HG03521 (cell line): ENCODE results near the gene DNAJB11.
"Not testable (repeated sequence)": the region's sequence is repeated elsewhere in the genome, so short reads cannot be mapped to it uniquely, and the experiment has no call there.

ENCODE experiments used
- ATAC-seq: cut with Tn5 transposase; IDR thresholded peaks from one replicate; pipeline ENCODE4 v1.9.1; 2021; ENCODE audit warnings: mild to moderate bottlenecking, moderate library complexity; ENCODE audit not compliant: unreplicated experiment

DNAJB11 gene

DNA sequence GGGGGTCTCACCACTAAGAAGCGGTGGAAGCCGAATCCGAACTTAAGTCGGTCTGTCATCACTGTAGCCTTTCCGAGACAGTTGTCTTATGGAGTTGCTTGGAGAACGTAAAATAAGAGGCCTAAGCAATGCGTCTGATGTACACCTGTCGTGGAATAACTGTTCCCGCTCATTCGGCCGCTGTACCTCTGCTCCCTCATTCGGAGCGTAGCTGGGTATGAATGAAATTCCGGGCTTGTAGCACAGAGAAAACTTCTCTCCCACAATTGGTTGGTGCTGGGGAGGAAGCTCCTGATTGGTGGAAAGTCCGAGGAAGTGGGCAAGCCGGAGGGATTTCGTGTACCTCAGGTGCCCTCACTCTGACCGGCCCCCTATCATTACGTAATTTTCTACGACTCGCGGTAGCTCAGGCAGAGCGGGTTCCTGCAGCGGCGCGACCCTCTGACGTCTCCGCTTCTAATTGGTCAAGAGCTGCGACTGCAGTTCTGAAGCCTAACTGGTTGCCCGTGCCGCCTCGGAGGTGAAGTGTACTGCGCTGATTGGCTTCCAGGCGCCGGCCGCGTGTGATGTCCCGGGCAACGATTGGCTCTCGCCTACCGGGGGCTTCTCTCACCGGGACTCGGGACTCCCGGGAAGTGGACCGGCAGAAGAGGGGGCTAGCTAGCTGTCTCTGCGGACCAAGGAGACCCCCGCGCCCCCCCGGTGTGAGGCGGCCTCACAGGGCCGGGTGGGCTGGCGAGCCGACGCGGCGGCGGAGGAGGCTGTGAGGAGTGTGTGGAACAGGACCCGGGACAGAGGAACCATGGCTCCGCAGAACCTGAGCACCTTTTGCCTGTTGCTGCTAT, at the start of gene DNAJB11:
Gene DNAJB11, plus strand, starts transcription at position 625 of the 845 bp plus-strand sequence. Its CDS starts 178 bp downstream, at position 803.
- peak; percentile 77 for ATAC-seq

DNA sequence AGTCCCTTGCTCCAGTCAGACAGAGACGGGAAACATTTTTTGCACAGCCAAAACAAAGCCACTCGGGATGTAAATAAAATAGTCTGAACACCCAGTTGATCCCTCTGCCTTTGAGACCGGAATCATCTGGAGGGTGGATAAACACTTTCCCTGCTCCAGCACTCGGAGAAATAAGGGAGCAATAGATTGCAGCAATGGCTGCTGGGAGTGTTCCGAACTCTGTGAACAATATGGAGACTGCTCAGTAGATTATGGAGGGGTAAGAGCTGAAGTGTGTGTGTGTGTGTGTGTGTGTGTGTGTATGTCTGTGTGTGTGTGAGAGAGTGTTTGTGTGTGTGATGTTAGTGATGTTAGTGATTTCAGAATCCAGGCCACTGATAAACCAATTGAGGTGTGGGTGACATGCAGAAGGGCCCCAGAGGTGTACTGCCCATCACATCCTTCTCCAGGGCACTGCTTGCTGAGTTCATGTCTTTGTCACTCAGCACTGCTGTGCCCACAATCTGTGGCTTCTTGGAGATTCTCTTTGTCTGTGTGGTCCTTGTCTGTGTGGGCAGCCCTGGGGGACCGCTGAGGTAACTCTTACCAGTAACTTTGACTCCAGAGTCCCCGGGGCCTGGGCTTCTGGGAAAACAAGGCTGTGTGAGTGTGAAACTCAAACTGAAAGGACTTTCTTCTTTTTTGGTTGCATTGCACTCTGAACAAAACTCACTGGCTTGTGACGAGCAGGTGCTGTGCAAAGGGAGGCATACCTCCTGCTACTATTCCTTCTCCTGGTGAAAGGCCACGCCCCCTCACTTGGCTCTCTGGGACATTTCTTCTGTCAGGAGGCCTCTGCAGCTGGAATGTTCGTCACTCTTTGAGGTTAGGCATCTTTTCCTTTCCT, 49.3 kb upstream of the DNAJB11 start:
- ATAC-seq, result peak; percentile 67

DNA sequence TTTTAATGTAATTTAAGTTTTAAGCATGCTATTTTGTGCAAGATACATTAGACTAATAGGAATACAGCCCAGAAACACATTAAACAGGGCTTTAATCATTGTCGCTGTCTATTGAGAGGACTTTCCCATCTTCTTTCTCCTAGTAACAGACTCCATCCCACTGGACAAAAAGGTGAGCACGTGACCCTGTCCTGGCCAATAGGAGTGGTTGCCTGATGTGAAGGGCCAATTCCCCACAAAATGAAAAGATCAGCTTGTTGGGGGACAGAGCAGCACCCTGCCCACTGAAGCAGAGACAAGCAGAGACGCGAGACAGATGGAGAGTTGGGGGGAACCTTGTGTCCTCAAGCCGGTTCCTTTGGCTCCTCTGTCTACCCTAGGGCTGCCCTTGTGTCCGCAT, 47.5 kb upstream of the DNAJB11 start:
- no peak for ATAC-seq

DNA sequence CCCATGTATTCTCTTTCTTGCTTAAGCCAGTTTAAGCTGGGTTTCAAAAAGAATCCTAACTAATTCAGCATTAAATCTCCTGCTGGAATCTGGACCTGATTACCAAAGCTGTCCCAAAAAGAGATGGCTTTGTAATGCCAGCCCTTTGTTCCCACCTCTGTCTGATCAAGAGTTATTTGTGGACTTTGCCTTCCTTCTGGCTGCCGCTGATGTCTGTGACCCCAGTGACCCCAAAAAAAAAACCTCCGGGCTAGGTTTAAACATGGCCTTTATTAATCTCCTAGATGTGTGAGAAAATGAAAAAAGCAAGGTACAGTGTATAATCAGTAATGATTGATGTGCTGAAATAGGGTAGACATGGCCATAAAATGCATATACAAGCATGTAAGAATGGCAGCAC, 47.1 kb upstream of the DNAJB11 start:
- ATAC-seq, result no peak

DNA sequence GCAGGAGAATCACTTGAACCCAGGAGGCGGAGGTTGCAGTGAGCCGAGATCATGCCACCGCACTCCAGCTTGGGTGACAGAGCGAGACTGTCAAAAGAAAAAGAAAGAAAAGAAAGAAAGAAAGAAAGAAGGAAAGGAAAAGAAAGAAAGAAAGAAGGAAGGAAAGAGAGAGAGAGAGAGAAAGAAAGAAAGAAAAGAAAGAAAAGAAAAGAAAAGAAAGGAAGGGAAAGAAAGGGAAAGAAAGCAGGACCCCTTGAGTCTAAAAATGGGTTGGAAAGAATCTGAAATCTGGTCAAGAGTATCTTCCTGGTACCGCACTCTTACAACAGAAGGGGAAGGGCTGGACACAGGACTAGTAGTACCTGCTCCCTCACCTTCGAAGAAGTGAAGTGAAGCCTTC, 45.9 kb upstream of the DNAJB11 start:
- no peak for ATAC-seq

DNA sequence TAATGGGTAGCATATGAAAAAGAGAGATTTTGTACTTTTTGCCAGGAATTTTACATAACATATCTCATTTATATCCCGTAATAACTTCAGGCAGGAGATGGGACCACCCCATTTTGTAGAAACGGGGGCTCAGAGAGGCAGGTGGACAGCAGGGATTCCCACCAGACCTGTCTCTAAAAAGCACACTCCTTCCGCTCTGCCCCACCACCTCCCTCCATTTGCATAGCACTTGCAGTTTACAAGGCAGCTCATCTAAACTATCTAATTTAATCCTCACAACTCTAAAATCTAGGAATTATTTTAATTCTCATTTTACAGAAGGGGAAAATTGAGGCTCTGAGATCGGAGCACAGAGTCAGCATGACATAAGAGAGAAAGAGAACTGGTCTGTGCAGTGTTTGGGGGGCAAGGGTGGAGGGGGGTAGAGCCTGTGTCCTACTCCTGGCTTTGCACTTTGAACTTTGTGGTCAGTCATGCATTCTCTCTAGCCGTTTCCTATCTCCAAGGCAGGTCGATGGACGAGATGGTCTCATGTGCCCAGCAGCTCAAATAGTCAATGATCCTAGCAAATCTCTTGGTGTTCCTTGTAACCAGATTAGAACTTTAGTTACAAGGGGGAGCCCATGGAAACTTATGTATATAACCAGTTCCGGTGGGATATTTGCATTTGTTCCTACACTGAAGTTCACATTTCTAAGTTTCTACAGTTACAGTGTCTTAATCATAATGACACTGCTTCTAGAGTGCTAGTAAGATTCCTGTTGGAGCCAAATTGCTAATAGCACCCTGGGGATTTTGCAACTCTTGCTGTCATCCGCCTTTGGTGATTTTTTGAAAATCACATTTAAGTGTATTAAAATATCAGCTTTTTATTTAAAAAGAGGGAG, 44.9 kb upstream of the DNAJB11 start:
- ATAC-seq, result no peak

DNA sequence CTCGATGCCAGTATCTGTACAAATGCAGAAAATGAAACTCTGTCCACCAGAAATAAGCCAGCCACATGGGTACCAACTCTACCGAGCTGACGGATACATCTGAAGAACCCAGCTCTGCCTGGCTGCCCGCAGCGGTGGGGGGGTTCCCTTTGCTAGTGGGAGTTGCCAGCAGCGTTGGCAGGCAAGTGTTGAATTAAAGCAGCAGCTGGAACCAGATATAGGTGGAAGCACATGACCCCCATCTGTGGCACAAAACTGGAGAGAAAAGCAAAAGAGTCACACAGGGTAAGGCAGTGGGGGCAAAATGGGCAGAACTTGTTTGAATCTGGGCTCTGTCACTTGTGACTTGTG, 44.3 kb upstream of the DNAJB11 start:
- no peak for ATAC-seq

DNA sequence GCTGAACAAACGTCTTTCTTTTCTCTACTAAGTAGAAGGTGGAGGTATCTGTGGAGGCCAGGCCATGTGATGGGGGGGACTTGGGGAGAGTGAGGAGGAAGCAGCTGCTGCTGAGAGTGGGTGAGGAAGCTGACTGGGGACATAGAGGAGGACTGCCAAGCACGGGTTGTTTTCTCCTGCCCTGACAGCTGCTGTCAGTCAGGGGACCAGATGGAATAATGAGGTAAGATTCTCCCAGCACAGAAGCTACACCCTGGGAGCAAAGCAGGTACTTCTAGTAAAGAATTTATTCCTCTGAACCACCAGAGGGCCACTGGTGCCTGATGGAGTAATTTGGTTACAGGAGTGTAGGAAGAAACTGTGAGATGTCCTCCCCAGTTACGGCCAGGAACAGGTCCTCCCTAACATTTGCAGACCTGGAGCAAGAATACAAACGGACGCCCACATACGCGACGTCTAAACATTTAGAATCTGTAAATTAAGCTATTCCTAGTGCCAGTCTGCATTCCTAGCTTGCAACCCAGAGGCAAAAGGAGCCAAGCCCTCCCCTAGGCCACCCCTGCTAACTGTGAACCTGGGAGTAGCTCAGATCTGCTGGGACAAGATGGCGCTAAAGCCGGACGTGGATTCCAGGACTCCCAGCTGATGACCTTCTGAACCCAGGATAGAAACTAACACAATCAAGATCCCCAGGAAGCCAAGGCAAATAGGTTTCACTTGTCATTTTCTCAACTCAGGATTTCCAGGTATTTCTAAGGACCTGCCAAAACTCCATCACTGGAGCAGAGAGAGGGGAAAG, 41.1 kb upstream of the DNAJB11 start:
- no peak for ATAC-seq

DNA sequence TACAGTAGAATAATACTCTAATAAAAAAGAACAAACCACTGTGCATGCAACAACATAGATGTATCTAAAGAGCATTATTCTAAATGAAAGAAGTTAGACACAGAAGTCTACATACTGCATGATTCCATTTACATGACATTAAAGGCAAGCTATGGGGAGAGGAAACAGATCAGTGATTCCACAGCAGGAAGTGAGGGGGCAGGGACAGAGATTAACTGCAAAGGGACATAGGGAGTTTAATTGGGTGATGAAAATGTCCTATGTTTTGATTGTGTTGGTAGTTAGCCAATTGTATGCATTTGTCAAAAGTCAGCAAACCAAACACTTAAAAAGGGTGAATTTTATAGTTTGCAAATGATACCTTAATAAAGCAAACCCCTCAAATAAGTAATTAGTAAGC, 40.1 kb upstream of the DNAJB11 start:
- ATAC-seq, result no peak

DNA sequence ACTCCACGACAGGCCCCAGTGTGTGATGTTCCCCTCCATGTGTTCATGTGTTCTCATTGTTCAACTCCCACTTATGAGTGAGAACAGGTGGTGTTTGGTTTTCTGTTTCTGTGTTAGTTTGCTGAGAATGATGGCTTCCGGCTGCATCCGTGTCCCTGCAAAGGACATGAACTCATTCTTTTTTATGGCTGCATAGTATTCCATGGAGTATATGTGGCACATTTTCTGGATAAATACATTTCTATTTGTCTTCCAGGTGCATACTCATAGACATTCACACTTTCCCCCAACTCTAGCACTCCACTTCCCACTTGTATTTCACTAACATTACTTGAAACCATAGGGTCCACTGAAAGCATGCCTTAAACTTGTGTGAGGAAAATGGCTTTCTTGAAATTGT, 38.8 kb upstream of the DNAJB11 start:
- ATAC-seq, result not testable (repeated sequence)

DNA sequence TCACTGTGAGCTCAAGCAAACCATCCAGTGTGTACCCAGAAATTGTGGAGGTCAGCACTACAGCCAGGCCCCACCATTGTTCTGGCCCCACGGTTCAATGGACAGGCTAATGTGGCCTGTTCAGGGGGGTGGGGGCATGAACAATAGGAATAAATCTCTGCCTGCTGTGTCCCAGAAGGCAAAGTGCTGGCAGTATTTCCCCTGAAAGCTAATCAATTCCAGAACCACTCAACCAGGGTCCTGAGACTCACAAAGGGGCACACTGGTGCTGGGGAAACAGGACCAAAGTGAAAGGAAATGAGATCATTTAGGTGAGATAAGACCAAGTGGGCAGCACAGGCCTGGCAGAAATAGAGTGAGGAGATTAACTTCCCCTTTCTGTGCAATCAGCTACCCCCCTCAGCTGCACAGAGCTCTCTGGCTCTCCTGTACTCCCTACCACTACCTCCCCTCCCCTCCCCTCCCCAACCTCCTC, 37.9 kb upstream of the DNAJB11 start:
- peak; percentile 57 for ATAC-seq

DNA sequence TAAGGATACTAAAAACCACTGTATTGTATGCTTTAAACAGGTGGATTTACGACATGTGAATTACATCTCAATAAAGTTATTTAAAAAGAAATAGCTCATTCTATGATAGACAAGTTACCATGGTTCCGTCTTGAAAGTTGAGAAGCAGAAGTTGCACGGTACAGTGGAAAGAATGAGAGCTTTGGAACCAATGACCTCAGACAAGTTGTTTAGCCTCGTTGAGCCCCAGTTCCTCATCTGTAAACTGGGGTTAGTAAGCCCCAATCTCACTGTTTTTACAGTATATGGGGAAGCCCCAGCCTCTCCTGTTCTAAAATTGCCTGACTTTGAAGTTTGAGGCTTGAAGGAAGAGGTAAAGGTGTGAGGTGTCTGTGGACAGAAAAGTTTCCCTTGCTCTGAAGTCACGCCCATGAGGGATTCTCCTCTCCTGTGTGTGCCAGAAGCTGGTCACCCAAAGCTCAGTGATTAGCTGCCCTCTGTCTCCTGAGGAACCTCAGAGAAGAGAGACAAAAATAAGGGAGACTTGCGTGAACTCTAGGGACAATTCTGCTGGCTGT, 36.3 kb upstream of the DNAJB11 start:
- peak; percentile 75 for ATAC-seq

DNA sequence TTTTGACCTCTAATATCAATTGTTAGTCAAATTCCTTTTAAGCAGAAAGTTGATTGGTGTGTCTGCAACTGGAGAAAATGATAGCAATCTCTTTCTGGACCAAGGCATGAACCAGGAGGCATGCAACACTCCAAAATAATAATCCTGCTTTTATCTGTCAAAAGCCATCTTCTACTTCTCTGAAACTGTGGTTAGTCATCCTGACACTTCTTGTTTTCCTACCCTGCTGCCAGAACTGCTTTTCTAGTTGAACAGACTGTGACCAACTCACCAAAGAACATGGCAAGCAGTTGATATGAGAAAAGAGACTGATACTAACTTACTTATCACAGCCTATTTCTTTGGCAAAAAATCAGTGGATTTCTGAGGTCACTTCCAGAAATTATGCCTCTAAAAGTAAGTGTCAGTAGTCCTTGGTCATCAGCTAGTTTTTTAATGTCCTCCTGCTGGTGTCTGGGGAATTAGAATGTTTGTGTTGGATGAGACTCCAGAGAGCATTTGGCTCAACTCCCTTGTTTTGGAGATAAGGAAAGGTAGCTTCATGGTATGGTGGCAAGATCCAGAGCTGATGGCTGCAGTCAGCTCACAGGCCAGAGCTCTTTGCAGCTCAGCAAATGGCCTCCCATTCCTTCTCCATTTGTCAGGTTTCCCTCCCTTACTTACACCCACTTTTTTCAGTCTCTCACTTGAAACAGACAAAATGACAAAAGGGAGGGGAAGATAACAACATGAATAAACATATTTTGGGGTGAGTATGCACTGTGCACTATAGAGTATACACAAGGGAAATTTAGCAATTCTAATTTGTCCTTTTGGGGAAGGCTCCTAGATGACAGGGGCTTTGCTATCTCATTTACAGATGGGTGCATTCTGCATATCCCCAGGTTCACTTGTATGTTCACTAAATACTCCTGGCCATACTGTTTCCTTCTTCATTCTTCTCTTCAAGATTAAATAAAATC, 33.4 kb upstream of the DNAJB11 start:
- no peak for ATAC-seq

DNA sequence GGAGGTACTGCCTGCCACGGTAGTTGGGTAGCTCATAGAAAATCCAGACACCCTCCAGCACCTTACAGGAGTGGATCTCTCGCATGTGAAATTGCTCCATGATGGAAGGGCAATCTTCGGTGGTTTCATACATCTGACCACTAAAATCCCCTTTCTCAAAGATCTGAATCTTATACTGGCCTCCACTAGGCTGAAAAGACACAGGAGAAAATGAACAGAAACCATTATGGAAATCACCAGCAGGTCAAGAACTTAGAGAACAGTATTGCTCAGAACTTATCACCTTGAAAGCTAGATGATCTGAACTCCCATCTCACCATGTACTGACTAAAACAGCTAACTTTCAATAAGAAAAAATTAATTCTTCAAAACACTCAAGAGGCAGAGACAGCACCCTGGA, 31.7 kb upstream of the DNAJB11 start:
- no peak for ATAC-seq

DNA sequence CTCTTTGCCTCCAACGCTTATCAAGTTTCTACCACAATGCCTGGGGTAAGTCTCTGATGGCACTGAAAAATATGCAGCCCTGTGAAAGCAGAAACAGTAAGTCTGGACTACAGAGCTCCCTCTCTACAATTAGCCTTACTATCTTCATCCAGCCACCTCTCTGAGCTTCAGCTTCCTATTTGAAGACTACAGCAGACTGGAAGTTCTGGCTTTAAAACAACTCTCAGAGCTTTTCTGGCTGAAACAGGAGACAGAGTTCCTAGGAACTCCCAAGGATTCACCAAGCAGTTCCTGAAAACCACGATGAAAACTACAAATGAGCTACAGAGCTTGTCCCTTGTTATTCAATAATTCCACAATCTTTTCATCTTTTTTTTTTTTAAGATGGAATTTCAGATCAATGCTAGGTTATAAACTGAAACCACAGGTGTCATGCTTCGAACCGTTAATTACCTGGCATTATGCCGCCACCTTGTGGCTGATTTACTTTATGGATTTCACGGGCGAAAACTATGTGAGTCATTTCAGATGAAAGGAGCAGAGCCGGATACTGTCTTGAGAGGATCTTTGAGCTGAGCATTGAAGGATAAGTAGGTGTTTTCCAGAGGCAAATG, 30.2 kb upstream of the DNAJB11 start:
- peak; percentile 56 for ATAC-seq

DNA sequence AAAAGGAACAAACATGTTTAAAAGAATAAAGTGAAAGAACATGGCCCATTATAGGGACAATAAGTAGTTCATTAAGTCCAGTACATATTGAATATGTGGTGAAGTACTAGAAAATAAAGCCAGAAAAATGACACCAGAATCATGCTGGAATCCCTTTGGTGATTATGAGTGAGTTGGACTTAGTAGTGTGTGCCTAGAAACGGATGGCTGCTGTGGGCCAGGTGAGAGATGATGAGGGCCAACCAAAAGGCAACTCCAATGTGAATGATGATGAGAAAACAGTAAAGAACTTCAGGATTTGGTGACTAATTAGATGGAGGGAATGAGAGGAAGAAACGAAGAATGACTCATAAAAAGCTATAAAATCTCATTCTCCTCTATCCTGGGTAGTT, 29.7 kb upstream of the DNAJB11 start:
- no peak for ATAC-seq

DNA sequence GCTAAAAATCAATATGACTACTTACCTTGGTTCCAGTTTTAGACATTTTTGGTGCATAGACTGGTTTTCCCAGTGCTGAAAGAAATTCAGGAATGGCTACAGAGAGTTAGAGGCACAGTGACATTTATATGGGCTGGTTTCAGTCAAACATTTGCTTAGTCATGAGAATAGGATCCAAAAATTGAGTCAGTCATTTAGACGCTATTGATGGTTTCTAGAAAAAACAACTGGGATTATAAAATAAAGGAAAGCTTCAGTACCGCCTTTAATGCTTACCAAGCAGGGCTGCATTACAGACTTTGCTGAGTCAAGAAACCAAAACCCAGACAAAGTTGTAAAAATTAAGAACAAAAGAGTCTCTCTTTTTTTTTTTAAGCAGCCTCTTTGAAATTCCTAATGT, 26.2 kb upstream of the DNAJB11 start, which contains the start of gene CRYGS:
Gene CRYGS, minus strand, starts transcription at position 100 of the 400 bp plus-strand sequence. Its CDS starts 54 bp downstream, at position 46.
- ATAC-seq, result no peak

DNA sequence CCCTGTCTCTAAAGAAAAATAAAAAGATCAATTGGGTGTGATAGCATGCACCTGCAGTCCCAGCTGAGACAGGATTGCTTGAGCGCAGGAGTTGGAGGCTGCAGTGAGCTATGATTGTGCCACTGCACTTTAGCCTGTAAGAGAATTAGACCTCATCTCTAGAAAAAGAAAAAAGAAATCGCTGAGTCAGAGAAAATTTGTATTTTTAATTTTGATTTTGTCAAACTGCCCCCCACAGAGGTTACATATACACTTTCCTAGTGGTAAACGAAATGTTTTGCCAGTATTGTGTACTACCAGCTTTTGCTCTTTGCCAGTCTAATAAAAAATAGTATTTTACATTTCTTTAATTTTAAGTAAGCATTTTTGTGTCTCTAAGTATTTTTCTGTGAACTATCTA, 21.0 kb upstream of the DNAJB11 start:
- no peak for ATAC-seq
